DMS153 (cell line): ENCODE results near the gene SNTG2.

Source experiments
- DNase-seq: peaks from one replicate; lab custom pipeline; 2025; lab: John Stamatoyannopoulos, UW

SNTG2 gene

GRCh38 chr2:1237783-1238182 lies 287.1 kb downstream of the SNTG2 start:
- no peak for DNase-seq

GRCh38 chr2:1238598-1239138 lies 288.0 kb downstream of the SNTG2 start:
- DNase-seq = no peak

- DNase-seq = no peak
Measured at GRCh38 chr2:1245193-1245592, 294.5 kb downstream of the SNTG2 start.

GRCh38 chr2:1246239-1246638 lies 295.6 kb downstream of the SNTG2 start:
- no peak for DNase-seq

GRCh38 chr2:1246991-1247390 lies 296.3 kb downstream of the SNTG2 start:
- no peak for DNase-seq

- no peak for DNase-seq
Measured at GRCh38 chr2:1248187-1248586, 297.5 kb downstream of the SNTG2 start.

- no peak for DNase-seq
Measured at GRCh38 chr2:1249897-1250687, 299.4 kb downstream of the SNTG2 start.

GRCh38 chr2:1251520-1251919 lies 300.9 kb downstream of the SNTG2 start:
- DNase-seq = no peak

GRCh38 chr2:1253629-1254028 lies 303.0 kb downstream of the SNTG2 start:
- DNase-seq = no peak

- DNase-seq = no peak
Measured at GRCh38 chr2:1254662-1255343, 304.2 kb downstream of the SNTG2 start.

GRCh38 chr2:1256632-1257324 lies 306.1 kb downstream of the SNTG2 start:
- no peak for DNase-seq

- DNase-seq = no peak
Measured at GRCh38 chr2:1257334-1257733, 306.7 kb downstream of the SNTG2 start.

GRCh38 chr2:1259746-1260145 lies 309.1 kb downstream of the SNTG2 start:
- DNase-seq = no peak

- no peak for DNase-seq
Measured at GRCh38 chr2:1262609-1263008, 312.0 kb downstream of the SNTG2 start.

GRCh38 chr2:1265454-1265853 lies 314.8 kb downstream of the SNTG2 start:
- no peak for DNase-seq

GRCh38 chr2:1266351-1266750 lies 315.7 kb downstream of the SNTG2 start:
- no peak for DNase-seq

GRCh38 chr2:1268034-1268433 lies 317.4 kb downstream of the SNTG2 start:
- no peak for DNase-seq

GRCh38 chr2:1269812-1270211 lies 319.2 kb downstream of the SNTG2 start:
- no peak for DNase-seq

- DNase-seq = no peak
Measured at GRCh38 chr2:1272835-1273234, 322.2 kb downstream of the SNTG2 start.

GRCh38 chr2:1277634-1278033 lies 327.0 kb downstream of the SNTG2 start:
- DNase-seq = no peak

GRCh38 chr2:1278125-1278524 lies 327.5 kb downstream of the SNTG2 start:
- no peak for DNase-seq

- no peak for DNase-seq
Measured at GRCh38 chr2:1278861-1279260, 328.2 kb downstream of the SNTG2 start.

GRCh38 chr2:1282552-1282951 lies 331.9 kb downstream of the SNTG2 start:
- DNase-seq = no peak
